OCI-LY3 (cell line): Measurements from ENCODE around the gene HPS4.

Experiments used
- H2AFZ ChIP-seq: fragments of 200-600, 300-600 bp; shearing (Covaris generic); 2 replicates; pipeline ENCODE4 v1.6.0; 2014; ENCODE audit warnings: antibody characterized with exemption, low read depth, low read length
- H3K27ac ChIP-seq: fragments of 200-600, 300-600 bp; sonication (generic); 2 replicates; pipeline ENCODE4 v1.5.1; 2014; ENCODE audit warnings: mild to moderate bottlenecking, low read length, moderate library complexity, mixed read lengths
- H3K27me3 ChIP-seq: fragments of 200-600, 300-600 bp; sonication (generic); 2 replicates; pipeline ENCODE4 v1.6.1; 2014; ENCODE audit warnings: low read depth, low read length, mixed read lengths
- H3K36me3 ChIP-seq: fragments of 200-600, 300-600 bp; sonication (generic); replicated peaks from 2 replicates; pipeline ENCODE3; 2014; ENCODE audit warnings: low read depth, low read length, mixed read lengths
- H3K4me1 ChIP-seq: fragments of 300-600, 200-600 bp; sonication (generic); 2 replicates; pipeline ENCODE4 v1.6.1; 2014; ENCODE audit warnings: low read length, mixed read lengths
- H3K4me2 ChIP-seq: fragments of 200-600, 300-600 bp; sonication (generic); 2 replicates; pipeline ENCODE4 v1.6.1; 2014; ENCODE audit warnings: low read length, mixed read lengths
- H3K4me3 ChIP-seq: fragments of 300-600, 200-600 bp; sonication (generic); 2 replicates; pipeline ENCODE4 v1.5.1; 2014; ENCODE audit warnings: antibody characterized with exemption, mild to moderate bottlenecking, low read length, moderate library complexity
- H3K79me2 ChIP-seq: fragments of 300-600, 200-600 bp; shearing (Covaris generic); 2 replicates; pipeline ENCODE4 v1.6.1; 2014; ENCODE audit warnings: mild to moderate bottlenecking, low read length, mixed read lengths
- H3K9ac ChIP-seq: fragments of 300-600, 200-600 bp; shearing (Covaris generic); 2 replicates; pipeline ENCODE4 v1.6.0; 2014; ENCODE audit warnings: mild to moderate bottlenecking, low read length, moderate library complexity
- H3K9me3 ChIP-seq: fragments of 200-600, 300-600 bp; shearing (Covaris generic); 2 replicates; pipeline ENCODE4 v1.6.1; 2014; ENCODE audit warnings: low read length, mixed read lengths; ENCODE audit not compliant: insufficient read depth
- H4K20me1 ChIP-seq: fragments of 200-600, 300-600 bp; sonication (generic); 2 replicates; pipeline ENCODE4 v1.6.1; 2016; ENCODE audit warnings: low read length, mixed read lengths; ENCODE audit not compliant: insufficient read depth
- EZH2phosphoT487 ChIP-seq: fragments of 200-600 bp; shearing (Covaris generic); IDR thresholded peaks from 2 replicates; pipeline ENCODE4 v1.6.1; 2018; ENCODE audit warnings: antibody characterized with exemption, mixed run types, low read depth
- TF ChIP-seq, protein P1 (sequence below): fragments of 200-600, 300-600 bp; sonication (generic); IDR thresholded peaks from 2 replicates; pipeline ENCODE4 v1.5.1; 2014; ENCODE audit warnings: antibody characterized with exemption, low read length, low read depth

HPS4 gene

DNA sequence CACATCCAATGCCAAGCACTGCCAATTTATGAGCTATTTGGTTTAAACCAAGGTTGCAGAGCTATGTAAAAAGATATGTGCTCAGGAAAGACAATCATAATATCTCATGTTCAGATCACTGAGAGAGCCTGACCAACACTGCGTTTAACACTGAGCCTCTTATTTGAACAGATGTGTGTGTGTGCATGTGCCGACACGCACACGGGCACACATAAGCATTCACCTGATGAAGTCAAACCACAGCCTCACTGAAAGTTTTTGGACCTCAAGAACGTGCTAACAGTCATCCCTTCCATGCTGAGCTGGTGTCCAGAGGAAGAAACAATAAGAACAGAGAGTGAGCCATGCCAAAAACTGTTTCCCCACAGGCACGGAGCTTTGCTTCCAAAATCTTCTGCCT, 23.4 kb downstream of the HPS4 start:
- H3K79me2 ChIP-seq: no peaks in the 10 kb centered on the region
- H2AFZ ChIP-seq: no peak overlapping the region
- H3K9ac ChIP-seq: no peak overlapping the region
- H3K27me3 ChIP-seq: no peaks in the 10 kb centered on the region
- H3K9me3 ChIP-seq: no peaks in the 10 kb centered on the region
- no peak overlapping the region for H3K4me2 ChIP-seq
- no peaks in the 10 kb centered on the region for H3K4me1 ChIP-seq
- H3K36me3 ChIP-seq: peaks cover 44% of the 10 kb centered on the region
- no peak overlapping the region for H3K4me3 ChIP-seq
- TF ChIP-seq EZH2phosphoT487: no peak
- TF ChIP-seq, protein P1, sequence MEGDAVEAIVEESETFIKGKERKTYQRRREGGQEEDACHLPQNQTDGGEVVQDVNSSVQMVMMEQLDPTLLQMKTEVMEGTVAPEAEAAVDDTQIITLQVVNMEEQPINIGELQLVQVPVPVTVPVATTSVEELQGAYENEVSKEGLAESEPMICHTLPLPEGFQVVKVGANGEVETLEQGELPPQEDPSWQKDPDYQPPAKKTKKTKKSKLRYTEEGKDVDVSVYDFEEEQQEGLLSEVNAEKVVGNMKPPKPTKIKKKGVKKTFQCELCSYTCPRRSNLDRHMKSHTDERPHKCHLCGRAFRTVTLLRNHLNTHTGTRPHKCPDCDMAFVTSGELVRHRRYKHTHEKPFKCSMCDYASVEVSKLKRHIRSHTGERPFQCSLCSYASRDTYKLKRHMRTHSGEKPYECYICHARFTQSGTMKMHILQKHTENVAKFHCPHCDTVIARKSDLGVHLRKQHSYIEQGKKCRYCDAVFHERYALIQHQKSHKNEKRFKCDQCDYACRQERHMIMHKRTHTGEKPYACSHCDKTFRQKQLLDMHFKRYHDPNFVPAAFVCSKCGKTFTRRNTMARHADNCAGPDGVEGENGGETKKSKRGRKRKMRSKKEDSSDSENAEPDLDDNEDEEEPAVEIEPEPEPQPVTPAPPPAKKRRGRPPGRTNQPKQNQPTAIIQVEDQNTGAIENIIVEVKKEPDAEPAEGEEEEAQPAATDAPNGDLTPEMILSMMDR: no peak
- H4K20me1 ChIP-seq: peaks cover 8% of the 10 kb centered on the region; the same call in 1 of the 2 replicates
- no peak overlapping the region for H3K27ac ChIP-seq

DNA sequence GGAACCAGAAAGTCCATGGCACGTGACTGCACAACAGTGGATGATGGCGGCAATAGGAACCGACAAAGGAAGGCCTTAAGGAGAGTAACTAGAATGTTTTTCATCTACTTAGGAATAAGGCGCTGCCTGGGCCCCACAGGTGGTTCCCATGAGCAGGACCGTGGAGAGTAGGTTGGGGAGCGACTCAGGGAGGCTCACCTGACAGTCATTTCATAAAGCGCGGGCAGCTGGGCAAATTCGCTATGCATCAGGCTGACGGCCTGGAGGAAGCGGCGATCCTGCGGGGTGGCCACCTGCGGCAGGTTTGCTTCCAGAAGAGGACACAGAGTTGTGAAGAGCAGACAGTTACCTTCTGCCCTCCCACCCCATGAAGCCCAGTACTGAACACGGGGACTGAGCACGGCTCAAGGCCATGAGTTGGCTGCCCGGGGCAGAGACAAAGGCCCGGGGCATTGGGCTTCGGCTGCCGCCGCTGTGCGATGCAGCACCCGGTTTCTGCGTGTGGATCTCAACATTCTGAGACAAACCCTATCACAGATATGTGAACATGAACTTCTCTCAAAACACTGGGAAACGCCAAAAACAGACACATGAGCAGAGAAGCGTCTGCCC, 25.8 kb downstream of the HPS4 start:
- Histone ChIP-seq H3K4me1 (no peaks in the 10 kb centered on the region), H3K27me3 (no peaks in the 10 kb centered on the region), H3K36me3 (peaks cover 45% of the 10 kb centered on the region), H3K79me2 (no peaks in the 10 kb centered on the region), H3K27ac (no peak overlapping the region), H3K9ac (no peak overlapping the region), H4K20me1 (peaks cover 8% of the 10 kb centered on the region; the same call in 1 of the 2 replicates), H3K9me3 (no peaks in the 10 kb centered on the region), H2AFZ (no peak overlapping the region), H3K4me3 (no peak overlapping the region), H3K4me2 (no peak overlapping the region)
- TF ChIP-seq EZH2phosphoT487: no peak
- TF ChIP-seq, protein P1: no peak

DNA sequence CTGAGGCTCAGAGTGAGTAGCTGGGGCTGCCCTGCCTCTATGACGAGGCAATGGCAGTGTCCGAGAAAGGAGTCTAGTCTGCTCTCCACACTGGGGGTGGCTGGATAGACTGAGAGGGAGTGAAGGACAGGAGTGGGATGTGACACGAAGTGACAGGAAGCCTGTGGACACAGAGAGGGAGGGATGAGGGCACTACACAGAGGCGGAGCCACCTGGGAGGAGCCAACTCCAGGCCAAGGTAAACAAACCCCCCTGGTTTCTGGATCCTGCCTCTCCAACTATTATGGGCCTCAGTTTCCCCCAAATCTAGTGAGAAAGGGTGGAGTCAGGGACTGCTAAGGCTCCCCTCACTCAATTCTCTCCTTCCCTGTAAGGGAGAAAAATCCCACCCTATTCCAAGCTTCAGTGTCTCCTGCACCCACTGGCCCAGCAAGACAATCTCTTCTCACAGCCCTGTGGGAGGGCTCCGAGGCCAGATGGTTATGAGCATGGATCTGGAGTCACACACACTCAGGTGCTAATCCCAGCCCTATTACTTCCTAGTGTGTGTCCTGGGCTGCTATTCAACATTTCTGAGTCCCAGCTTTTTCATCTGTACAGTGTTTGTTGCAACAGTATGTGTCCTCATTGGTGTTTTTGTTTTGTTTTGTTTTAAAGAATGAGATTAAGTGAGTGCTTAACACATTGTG, 29.6 kb downstream of the HPS4 start:
- no peaks in the 10 kb centered on the region for H3K27me3 ChIP-seq
- no peaks in the 10 kb centered on the region for H3K9me3 ChIP-seq
- peaks cover 37% of the 10 kb centered on the region for H3K36me3 ChIP-seq
- no peak for TF ChIP-seq EZH2phosphoT487
- TF ChIP-seq, protein P1: no peak
- no peaks in the 10 kb centered on the region for H4K20me1 ChIP-seq
- no peak overlapping the region for H3K27ac ChIP-seq
- H3K9ac ChIP-seq: no peak overlapping the region
- no peaks in the 10 kb centered on the region for H3K4me1 ChIP-seq
- H3K79me2 ChIP-seq: no peaks in the 10 kb centered on the region
- no peak overlapping the region for H3K4me3 ChIP-seq
- no peak overlapping the region for H2AFZ ChIP-seq
- no peak overlapping the region for H3K4me2 ChIP-seq

DNA sequence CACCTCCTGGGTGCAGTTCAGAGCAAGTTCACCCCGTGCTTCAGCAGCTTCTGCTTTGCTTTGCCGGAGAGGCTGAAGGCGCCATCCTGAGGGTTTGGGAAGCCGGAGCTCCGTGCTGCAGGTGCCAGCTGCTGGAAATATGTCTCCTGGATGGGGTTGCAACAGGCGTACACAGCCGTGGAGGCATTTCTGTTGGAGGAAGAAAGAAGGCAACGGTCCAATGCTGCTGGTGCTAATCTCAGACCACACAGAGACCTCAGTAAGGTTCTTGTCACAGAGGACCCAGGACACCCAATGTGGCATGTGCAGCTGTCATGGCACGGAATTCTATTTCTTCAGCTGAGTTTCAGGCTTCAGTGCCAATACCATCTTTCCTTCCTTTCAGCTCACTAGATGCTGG, 30.4 kb downstream of the HPS4 start:
- H3K27me3 ChIP-seq: no peaks in the 10 kb centered on the region
- no peaks in the 10 kb centered on the region for H3K79me2 ChIP-seq
- no peak overlapping the region for H2AFZ ChIP-seq
- no peak overlapping the region for H3K4me3 ChIP-seq
- TF ChIP-seq, protein P1: no peak
- TF ChIP-seq EZH2phosphoT487: no peak
- no peak overlapping the region for H3K4me2 ChIP-seq
- no peaks in the 10 kb centered on the region for H4K20me1 ChIP-seq
- H3K27ac ChIP-seq: no peak overlapping the region
- no peak overlapping the region for H3K9ac ChIP-seq
- no peaks in the 10 kb centered on the region for H3K4me1 ChIP-seq
- peaks cover 36% of the 10 kb centered on the region for H3K36me3 ChIP-seq
- no peaks in the 10 kb centered on the region for H3K9me3 ChIP-seq
